A673 (cell line): ENCODE measurements around the gene CHMP6. TPM values are rescaled to one million over a fixed set of nuclear protein-coding genes. Genes with fewer than 3 reads are reported as not detected.

Experiments used
- BruUV-seq: library from RNA; stranded (reverse); fragments of 400-500 nt; replicated peaks from 2 replicates; lab custom pipeline; 2021; lab: Mats Ljungman, UMichigan
- CTCF ChIA-PET: fragments of 300-600 bp; sonication (Branson Sonifier 250); formaldehyde crosslinking; loops from one replicate; lab custom pipeline; 2022; ENCODE audit warnings: antibody characterized with exemption; lab: Charles Lee
- POLR2A ChIA-PET: fragments of 300-600 bp; sonication (Branson Sonifier 250); formaldehyde crosslinking; loops from one replicate; lab custom pipeline; 2022; ENCODE audit warnings: antibody characterized with exemption; ENCODE audit not compliant: low non-redundant PET; lab: Charles Lee
- DNase-seq: peaks from one replicate; pipeline ENCODE4 v3.0.0-alpha.2; 2015; ENCODE audit warnings: low spot score
- H3K27ac ChIP-seq: fragments of 200-600 bp; sonication (generic); 2 replicates; pipeline ENCODE4 v1.5.1; 2016; ENCODE audit warnings: mixed run types, low read depth, mild to moderate bottlenecking, mixed read lengths, antibody characterized with exemption, low read length; ENCODE audit not compliant: poor library complexity, severe bottlenecking
- H3K27me3 ChIP-seq: fragments of 200-600 bp; sonication (generic); replicated peaks from 2 replicates; pipeline ENCODE4 v1.6.1; 2017; ENCODE audit warnings: mixed run types, low read depth, mild to moderate bottlenecking, mixed read lengths, antibody characterized with exemption, low read length; ENCODE audit not compliant: insufficient read depth, poor library complexity
- H3K36me3 ChIP-seq: fragments of 200-600 bp; sonication (generic); 2 replicates; pipeline ENCODE4 v1.6.1; 2016; ENCODE audit warnings: mixed run types, mild to moderate bottlenecking, mixed read lengths, antibody characterized with exemption, low read length; ENCODE audit not compliant: insufficient read depth, poor library complexity, severe bottlenecking
- H3K4me1 ChIP-seq: fragments of 200-600 bp; sonication (generic); 2 replicates; pipeline ENCODE4 v1.6.1; 2017; ENCODE audit warnings: mixed run types, mild to moderate bottlenecking, mixed read lengths, antibody characterized with exemption, low read length; ENCODE audit not compliant: insufficient read depth, poor library complexity, severe bottlenecking
- H3K4me3 ChIP-seq: fragments of 200-600 bp; sonication (generic); 2 replicates; pipeline ENCODE4 v1.5.1; 2016; ENCODE audit warnings: low read depth, mixed run types, mild to moderate bottlenecking, mixed read lengths, low read length; ENCODE audit not compliant: poor library complexity, severe bottlenecking
- H3K9me3 ChIP-seq: fragments of 200-600 bp; sonication (generic); 2 replicates; pipeline ENCODE4 v1.6.1; 2016; ENCODE audit warnings: mixed run types, low read depth, mild to moderate bottlenecking, mixed read lengths, antibody characterized with exemption, low read length; ENCODE audit not compliant: poor library complexity, severe bottlenecking
- EZH2 ChIP-seq: fragments of 200-600 bp; sonication (generic); IDR thresholded peaks from 2 replicates; pipeline ENCODE4 v1.6.1; 2017; ENCODE audit warnings: borderline replicate concordance, low read depth, mild to moderate bottlenecking, mixed read lengths, antibody characterized with exemption, low read length; ENCODE audit not compliant: poor library complexity, severe bottlenecking
- intact Hi-C: fragments of 100-400 bp; cut with micrococcal nuclease; formaldehyde crosslinking; loops from one replicate; pipeline ENCODE4 v1.10.0; 2022; ENCODE audit not compliant: unreplicated experiment
- total RNA-seq: library from RNA; stranded (reverse); gene quantifications from 2 replicates; pipeline ENCODE4 v1.2.3, GENCODE V29; 2021
- TF ChIP-seq, protein P1 (sequence below): fragments of 300-800, 200-600 bp; sonication (generic); conservative IDR thresholded peaks from 2 replicates; pipeline ENCODE4 v1.5.1; 2017; ENCODE audit warnings: low read depth, mild to moderate bottlenecking, antibody characterized with exemption, low read length, moderate library complexity, mixed read lengths

CHMP6 gene
- total RNA-seq, 1 experiment from 2014 or later = 18.7 TPM

DNA sequence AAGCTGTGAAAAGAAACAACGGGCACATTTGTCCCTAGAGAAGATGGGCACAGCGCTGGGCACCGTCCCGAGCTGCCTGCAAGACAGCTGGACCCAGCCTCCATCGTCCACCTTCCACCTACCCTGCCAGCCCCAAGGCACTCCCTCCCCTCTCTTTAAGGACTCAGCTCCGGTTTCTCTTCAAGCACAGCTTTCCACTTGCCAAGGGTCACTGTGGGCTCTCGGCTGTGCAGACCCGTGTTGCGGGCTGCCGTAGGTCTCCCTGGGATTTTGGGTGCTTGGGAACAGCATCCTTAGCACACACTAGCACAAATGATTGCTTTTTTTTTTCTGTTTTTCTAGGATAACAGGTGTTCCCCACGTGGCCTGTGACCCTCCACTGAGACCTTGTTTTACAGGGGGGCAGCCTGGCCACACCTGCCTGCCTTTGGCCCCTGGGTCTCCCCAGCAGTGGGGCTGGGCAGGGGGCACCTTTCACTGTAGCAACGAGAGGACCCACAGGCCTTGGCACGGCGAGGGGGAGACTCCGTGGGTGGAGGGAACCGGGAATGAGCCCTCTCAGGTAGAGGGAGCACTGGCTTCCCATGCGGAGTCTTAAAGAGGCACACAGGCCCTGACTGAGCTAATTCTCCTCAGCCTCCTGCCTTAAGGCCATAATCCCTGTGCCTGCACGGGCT, 1.4 kb downstream of the CHMP6 start:
- intact Hi-C loops = no loop called here

DNA sequence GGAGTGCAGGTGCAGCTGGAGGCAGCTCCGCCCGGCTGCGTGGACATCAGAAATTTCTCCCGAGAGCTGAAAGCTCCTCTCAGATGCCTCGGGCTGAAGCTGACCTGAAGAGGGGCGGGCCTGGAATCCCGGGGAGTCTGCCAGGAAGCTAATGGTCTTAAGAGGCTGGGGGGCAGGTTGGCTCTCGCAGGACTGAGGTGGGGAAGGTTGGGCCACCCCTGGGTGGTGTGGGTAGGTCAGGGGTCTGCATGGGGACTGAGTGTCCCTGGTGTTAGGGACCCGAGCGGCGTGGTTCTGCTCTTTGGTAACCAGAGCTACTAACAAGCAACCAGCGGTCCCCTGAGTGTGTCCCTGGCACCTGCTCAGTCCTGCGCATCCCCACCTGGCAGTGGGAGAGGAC, 3.5 kb downstream of the CHMP6 start:
- BruUV-seq = no TSS peak
- no peak for DNase-seq
- ChIA-PET POLR2A (no interaction called here), CTCF (interaction anchor here (0.6 kb wide), 1 partner anchor 107 kb away, joined by 3 read pairs; no protein-coding TSS in a partner anchor)
- H3K27ac ChIP-seq = no peak overlapping the region
- H3K4me1 ChIP-seq = peaks cover 3% of the 10 kb centered on the region
- no peaks in the 10 kb centered on the region for H3K27me3 ChIP-seq
- H3K36me3 ChIP-seq = peaks cover 23% of the 10 kb centered on the region
- H3K4me3 ChIP-seq = no peak overlapping the region
- intact Hi-C loops = no loop called here
- TF ChIP-seq EZH2 = no peak
- TF ChIP-seq, protein P1, sequence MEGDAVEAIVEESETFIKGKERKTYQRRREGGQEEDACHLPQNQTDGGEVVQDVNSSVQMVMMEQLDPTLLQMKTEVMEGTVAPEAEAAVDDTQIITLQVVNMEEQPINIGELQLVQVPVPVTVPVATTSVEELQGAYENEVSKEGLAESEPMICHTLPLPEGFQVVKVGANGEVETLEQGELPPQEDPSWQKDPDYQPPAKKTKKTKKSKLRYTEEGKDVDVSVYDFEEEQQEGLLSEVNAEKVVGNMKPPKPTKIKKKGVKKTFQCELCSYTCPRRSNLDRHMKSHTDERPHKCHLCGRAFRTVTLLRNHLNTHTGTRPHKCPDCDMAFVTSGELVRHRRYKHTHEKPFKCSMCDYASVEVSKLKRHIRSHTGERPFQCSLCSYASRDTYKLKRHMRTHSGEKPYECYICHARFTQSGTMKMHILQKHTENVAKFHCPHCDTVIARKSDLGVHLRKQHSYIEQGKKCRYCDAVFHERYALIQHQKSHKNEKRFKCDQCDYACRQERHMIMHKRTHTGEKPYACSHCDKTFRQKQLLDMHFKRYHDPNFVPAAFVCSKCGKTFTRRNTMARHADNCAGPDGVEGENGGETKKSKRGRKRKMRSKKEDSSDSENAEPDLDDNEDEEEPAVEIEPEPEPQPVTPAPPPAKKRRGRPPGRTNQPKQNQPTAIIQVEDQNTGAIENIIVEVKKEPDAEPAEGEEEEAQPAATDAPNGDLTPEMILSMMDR = no peak
- H3K9me3 ChIP-seq = no peaks in the 10 kb centered on the region

More for the DNA sequence above, 1.4 kb downstream of the CHMP6 start:
- H3K27ac ChIP-seq = no peak overlapping the region
- H3K4me3 ChIP-seq = peak overlapping the region; percentile 98
- ChIA-PET POLR2A (no interaction called here), CTCF (interaction anchor here (0.5 kb wide), 1 partner anchor 149 kb away, joined by 5 read pairs; no protein-coding TSS in a partner anchor)
- H3K9me3 ChIP-seq = no peaks in the 10 kb centered on the region
- peaks cover 23% of the 10 kb centered on the region for H3K36me3 ChIP-seq
- no peak for TF ChIP-seq EZH2
- TF ChIP-seq, protein P1 = no peak
- H3K4me1 ChIP-seq = peaks cover 3% of the 10 kb centered on the region
- BruUV-seq = TSS peak; percentile 88
- H3K27me3 ChIP-seq = no peaks in the 10 kb centered on the region
- no peak for DNase-seq

DNA sequence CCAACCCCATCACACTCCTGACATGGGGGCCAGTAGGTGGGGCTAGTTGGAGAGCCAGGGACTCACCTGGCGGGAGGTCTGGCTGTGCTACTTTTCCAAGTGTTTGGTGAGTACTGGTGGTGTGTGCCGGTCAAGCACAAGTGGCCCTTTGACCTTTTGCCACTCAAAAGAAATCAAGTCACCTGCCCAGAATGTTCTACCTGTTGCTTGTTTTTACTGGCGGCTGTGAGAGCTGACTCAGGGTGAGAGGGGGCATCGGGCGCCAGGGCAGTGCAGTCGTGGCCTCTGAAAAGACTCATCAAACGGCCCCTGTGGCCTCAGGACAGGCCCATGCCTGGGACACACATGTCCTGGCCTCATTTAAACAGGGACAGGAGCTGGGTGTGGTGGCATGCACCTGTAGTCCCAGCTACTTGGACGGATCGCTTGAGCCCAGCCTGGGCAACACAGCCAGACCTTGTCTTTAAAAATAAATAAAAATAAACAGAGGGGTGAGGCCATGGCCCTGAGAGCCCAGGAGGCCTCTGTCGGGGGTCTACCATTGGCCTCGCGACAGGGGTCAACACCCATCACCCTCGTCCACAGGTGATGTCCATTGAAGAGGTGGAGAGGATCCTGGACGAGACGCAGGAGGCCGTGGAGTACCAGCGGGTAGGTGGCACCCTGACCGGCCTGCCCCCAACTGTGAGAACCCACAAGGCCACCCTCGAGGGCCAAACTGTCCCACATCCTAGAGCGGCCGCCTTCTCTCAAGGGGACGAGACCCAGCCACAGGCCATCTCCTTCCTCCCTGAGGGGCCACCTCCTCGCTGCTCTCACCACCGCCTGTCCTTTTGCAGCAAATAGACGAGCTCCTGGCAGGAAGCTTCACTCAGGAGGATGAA, 5.0 kb downstream of the CHMP6 start:
- no TSS peak for BruUV-seq
- H3K27me3 ChIP-seq = no peaks in the 10 kb centered on the region
- DNase-seq = no peak
- ChIA-PET CTCF (no interaction called here), POLR2A (no interaction called here)
- H3K27ac ChIP-seq = no peak overlapping the region
- TF ChIP-seq, protein P1 = no peak
- TF ChIP-seq EZH2 = no peak
- H3K36me3 ChIP-seq = peaks cover 23% of the 10 kb centered on the region
- H3K9me3 ChIP-seq = no peaks in the 10 kb centered on the region
- no peak overlapping the region for H3K4me3 ChIP-seq
- peaks cover 3% of the 10 kb centered on the region for H3K4me1 ChIP-seq
- intact Hi-C loops = no loop called here
